Activated T-helper 17 cell treated with anti-CD3 and anti-CD28 coated beads, Interleukin-2, amount 50 U/mL, for 72 hours (primary cell): ENCODE results near the gene ACD. TPM values are rescaled to one million over a fixed set of nuclear protein-coding genes. Genes with fewer than 3 reads are reported as not detected.
"Not testable (repeated sequence)": the region's sequence is repeated elsewhere in the genome, so short reads cannot be mapped to it uniquely, and the experiment has no call there.

Experiments
- ATAC-seq: fragments of 150-1000 bp; cut with Tn5 transposase; replicated peaks from 2 replicates; pipeline ENCODE4 v1.10.0; 2021; ENCODE audit warnings: mild to moderate bottlenecking, moderate library complexity
- H3K27ac Mint-ChIP-seq: one replicate; pipeline ENCODE4 v1.8.0; 2022; ENCODE audit warnings: mixed read lengths
- H3K27me3 Mint-ChIP-seq: one replicate; pipeline ENCODE4 v1.8.0; 2022; ENCODE audit warnings: mixed read lengths
- H3K36me3 Mint-ChIP-seq: one replicate; pipeline ENCODE4 v1.8.0; 2022; ENCODE audit warnings: low read depth, mild to moderate bottlenecking, mixed read lengths
- H3K4me1 Mint-ChIP-seq: one replicate; pipeline ENCODE4 v1.8.0; 2022; ENCODE audit warnings: mixed read lengths
- H3K4me3 Mint-ChIP-seq: one replicate; pipeline ENCODE4 v1.8.0; 2022; ENCODE audit warnings: mild to moderate bottlenecking, mixed read lengths
- H3K9me3 Mint-ChIP-seq: one replicate; pipeline ENCODE4 v1.8.0; 2022; ENCODE audit warnings: mixed read lengths
- total RNA-seq, 2 donors: library from RNA; stranded (reverse); gene quantifications; one replicate each; pipeline ENCODE4 v1.2.3, GENCODE V29; 2022

ACD gene
- 10 to 100 TPM; 37.5 to 63.4 TPM for total RNA-seq

DNA sequence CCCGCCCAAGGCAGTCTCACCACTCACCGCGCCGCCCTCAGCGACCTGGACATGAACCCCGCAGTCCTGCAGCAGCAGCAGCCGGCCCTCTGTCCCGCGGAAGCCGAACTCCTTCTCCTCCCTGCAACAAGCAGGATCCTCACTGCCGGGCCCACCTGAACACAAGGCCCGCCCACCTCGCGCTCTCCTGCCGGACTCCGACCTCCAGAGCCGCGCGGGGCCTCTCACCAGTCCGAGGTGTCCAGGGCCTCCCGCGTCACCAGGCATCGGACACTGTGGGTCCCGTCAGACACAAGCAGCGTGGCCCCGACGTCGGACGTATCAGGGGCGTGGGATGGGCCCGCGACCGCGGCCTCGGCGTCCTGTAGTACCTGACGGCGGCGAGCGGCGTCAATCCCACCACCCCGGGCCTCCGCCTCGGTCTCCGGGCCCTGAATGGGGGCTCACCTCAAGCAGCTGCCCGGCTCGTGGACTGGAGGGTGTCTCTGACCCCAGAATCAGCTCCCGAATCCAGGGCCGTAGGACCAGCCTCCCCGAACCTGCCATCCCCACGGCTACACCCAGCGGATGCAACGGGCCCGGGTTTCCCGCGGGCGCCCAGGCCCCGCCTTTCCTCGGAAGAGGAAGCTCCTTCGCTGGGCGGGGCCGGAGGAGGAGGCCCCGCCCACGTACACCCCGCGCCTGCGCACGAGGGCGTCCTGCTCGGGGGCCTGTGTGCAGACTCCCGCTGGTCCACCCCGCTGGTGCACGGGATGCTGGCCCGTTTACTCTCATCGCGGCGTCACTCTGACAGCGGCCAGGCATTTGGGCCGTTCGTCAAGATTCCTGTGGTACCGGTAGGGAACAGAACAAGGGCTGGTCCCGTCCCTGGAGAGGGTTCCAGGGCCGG lies at the start of gene ACD:
TSS of gene ACD (minus strand) at position 586 of the 889 bp plus-strand sequence. CDS start at position 546, 40 bp downstream.
- H3K36me3 Mint-ChIP-seq = peaks cover 45% of the 10 kb centered on the region
- peak; percentile 66 for ATAC-seq
- no peaks in the 10 kb centered on the region for H3K9me3 Mint-ChIP-seq
- H3K27ac Mint-ChIP-seq = peak within 1 kb of the TSS; percentile 93
- no peaks in the 10 kb centered on the region for H3K27me3 Mint-ChIP-seq
- H3K4me1 Mint-ChIP-seq = peaks cover 5% of the 10 kb centered on the region
- peak within 1 kb of the TSS; percentile 93 for H3K4me3 Mint-ChIP-seq

GRCh38 chr16:67709050-67709449 lies 49.0 kb upstream of the ACD start:
- peaks cover 14% of the 10 kb centered on the region for H3K4me1 Mint-ChIP-seq
- H3K9me3 Mint-ChIP-seq = no peaks in the 10 kb centered on the region
- no peak for ATAC-seq
- H3K4me3 Mint-ChIP-seq = no peak overlapping the region
- no peaks in the 10 kb centered on the region for H3K36me3 Mint-ChIP-seq
- no peak overlapping the region for H3K27ac Mint-ChIP-seq
- no peaks in the 10 kb centered on the region for H3K27me3 Mint-ChIP-seq

DNA sequence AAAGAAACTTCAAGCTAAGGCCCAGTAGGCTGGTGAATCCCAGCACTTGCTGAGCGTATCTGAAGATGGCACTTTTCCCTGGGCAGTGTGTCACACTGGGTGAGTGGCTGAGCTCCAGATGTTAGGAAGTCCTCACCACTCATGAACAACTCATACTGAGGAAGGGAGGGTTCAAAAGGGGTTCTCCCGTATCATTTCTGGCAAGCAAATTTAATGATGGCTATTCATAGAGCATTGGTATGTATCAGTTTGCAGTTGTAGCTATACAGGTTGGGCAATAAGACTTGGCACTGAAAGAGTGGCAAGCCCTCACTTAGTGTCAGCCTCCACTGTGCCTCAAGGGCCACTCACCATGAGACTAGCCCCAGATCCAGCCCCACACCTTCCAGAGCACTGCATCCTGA lies 48.3 kb upstream of the ACD start:
- ATAC-seq = no peak
- Mint-ChIP-seq H3K36me3 (no peaks in the 10 kb centered on the region), H3K9me3 (no peaks in the 10 kb centered on the region), H3K27ac (no peak overlapping the region), H3K4me1 (peaks cover 21% of the 10 kb centered on the region), H3K27me3 (no peaks in the 10 kb centered on the region), H3K4me3 (no peak overlapping the region)

GRCh38 chr16:67707790-67708189 lies 47.7 kb upstream of the ACD start:
- H3K27me3 Mint-ChIP-seq = no peaks in the 10 kb centered on the region
- no peak overlapping the region for H3K27ac Mint-ChIP-seq
- no peak overlapping the region for H3K4me3 Mint-ChIP-seq
- H3K36me3 Mint-ChIP-seq = no peaks in the 10 kb centered on the region
- H3K9me3 Mint-ChIP-seq = no peaks in the 10 kb centered on the region
- no peak for ATAC-seq
- H3K4me1 Mint-ChIP-seq = peaks cover 22% of the 10 kb centered on the region

DNA sequence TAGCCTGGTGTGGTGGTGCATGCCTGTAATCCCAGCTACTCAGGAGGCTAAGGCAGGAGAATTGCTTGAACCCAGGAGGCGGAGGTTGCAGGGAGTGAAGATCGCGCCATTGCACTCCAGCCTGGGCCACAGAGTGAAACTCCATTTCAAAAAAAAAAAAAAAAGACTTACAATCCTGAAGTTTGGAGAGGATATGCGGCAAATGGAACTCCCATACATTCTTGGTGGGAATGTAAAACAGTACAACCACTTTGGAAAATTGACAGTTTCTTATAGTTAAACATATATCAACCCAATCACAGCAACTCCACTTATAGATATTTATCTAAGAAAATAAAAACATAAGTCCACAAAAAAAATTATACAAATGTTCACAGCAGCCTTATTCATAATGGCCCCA lies 47.1 kb upstream of the ACD start:
- Mint-ChIP-seq H3K27ac (no peak overlapping the region), H3K9me3 (no peaks in the 10 kb centered on the region), H3K36me3 (no peaks in the 10 kb centered on the region), H3K27me3 (no peaks in the 10 kb centered on the region), H3K4me3 (no peak overlapping the region), H3K4me1 (peaks cover 22% of the 10 kb centered on the region)
- ATAC-seq = no peak

- ATAC-seq = no peak
- Mint-ChIP-seq H3K36me3 (no peaks in the 10 kb centered on the region), H3K9me3 (no peaks in the 10 kb centered on the region), H3K27me3 (no peaks in the 10 kb centered on the region), H3K4me3 (peak overlapping the region; percentile 70), H3K4me1 (peaks cover 14% of the 10 kb centered on the region), H3K27ac (peak overlapping the region; percentile 58)
These were observed 44.0 kb upstream of the ACD start for GRCh38 chr16:67704110-67704509.

DNA sequence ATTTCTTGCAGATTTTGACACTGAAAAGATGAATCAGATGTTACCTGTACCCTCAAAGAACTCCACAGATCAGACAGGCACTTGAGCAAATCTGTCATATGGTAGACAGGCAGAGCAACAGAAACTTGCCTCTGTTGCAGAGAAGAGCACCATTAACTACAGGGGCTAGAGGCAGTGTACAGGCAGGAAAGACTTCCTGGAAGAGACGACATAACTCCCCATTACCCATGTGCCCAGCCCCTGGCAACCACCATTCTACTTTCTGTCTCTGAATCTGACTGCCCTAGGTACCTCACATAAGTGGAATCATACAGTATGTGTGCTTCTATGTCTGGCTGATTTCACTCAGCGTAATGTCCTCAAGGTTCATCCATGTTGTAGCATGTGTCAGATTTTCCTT lies 43.6 kb upstream of the ACD start:
- Mint-ChIP-seq H3K27me3 (no peaks in the 10 kb centered on the region), H3K36me3 (peaks cover 4% of the 10 kb centered on the region), H3K4me1 (peaks cover 14% of the 10 kb centered on the region), H3K27ac (peak overlapping the region; percentile 58), H3K4me3 (peak overlapping the region; percentile 70), H3K9me3 (no peaks in the 10 kb centered on the region)
- peak; percentile 90 for ATAC-seq

DNA sequence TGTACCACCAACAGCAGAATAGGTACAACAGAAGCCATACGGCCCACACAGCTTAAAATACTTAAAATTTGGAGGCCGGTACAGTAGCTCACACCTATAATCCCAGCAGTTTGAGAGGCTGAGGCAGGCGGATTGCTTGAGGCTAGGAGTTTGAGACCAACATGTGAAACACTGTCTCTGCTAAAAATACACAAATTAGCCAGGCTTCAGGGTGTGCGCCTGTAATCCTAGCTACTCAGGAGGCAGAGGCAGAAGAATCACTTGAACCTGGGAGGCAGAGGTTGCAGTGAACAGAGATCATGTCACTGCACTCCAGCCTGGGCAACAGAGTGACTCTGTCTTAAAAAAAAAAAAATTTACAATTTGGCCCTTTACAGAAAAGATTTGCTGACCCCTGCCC lies 42.1 kb upstream of the ACD start:
- Mint-ChIP-seq H3K4me3 (no peak overlapping the region), H3K36me3 (peaks cover 12% of the 10 kb centered on the region), H3K27ac (no peak overlapping the region), H3K9me3 (no peaks in the 10 kb centered on the region), H3K4me1 (peaks cover 14% of the 10 kb centered on the region), H3K27me3 (no peaks in the 10 kb centered on the region)
- ATAC-seq = no peak

- Mint-ChIP-seq H3K9me3 (no peaks in the 10 kb centered on the region), H3K27me3 (no peaks in the 10 kb centered on the region), H3K27ac (no peak overlapping the region), H3K4me1 (peaks cover 14% of the 10 kb centered on the region), H3K4me3 (no peak overlapping the region), H3K36me3 (peaks cover 12% of the 10 kb centered on the region)
- no peak for ATAC-seq
These were observed 41.4 kb upstream of the ACD start for GRCh38 chr16:67701420-67701819.

GRCh38 chr16:67699265-67699664 lies 39.2 kb upstream of the ACD start:
- peaks cover 12% of the 10 kb centered on the region for H3K36me3 Mint-ChIP-seq
- H3K4me1 Mint-ChIP-seq = peaks cover 8% of the 10 kb centered on the region
- H3K27ac Mint-ChIP-seq = no peak overlapping the region
- ATAC-seq = no peak
- no peaks in the 10 kb centered on the region for H3K27me3 Mint-ChIP-seq
- H3K9me3 Mint-ChIP-seq = no peaks in the 10 kb centered on the region
- no peak overlapping the region for H3K4me3 Mint-ChIP-seq

GRCh38 chr16:67697422-67698185 lies 37.5 kb upstream of the ACD start:
- H3K27me3 Mint-ChIP-seq = no peaks in the 10 kb centered on the region
- H3K9me3 Mint-ChIP-seq = no peaks in the 10 kb centered on the region
- H3K36me3 Mint-ChIP-seq = peaks cover 12% of the 10 kb centered on the region
- no peaks in the 10 kb centered on the region for H3K4me1 Mint-ChIP-seq
- peak overlapping the region; percentile 14 for H3K27ac Mint-ChIP-seq
- no peak for ATAC-seq
- no peak overlapping the region for H3K4me3 Mint-ChIP-seq

- H3K4me1 Mint-ChIP-seq = peaks cover 6% of the 10 kb centered on the region
- H3K27ac Mint-ChIP-seq = no peak overlapping the region
- H3K9me3 Mint-ChIP-seq = no peaks in the 10 kb centered on the region
- ATAC-seq = no peak
- H3K27me3 Mint-ChIP-seq = no peaks in the 10 kb centered on the region
- H3K36me3 Mint-ChIP-seq = peaks cover 22% of the 10 kb centered on the region
- no peak overlapping the region for H3K4me3 Mint-ChIP-seq
These were observed 34.6 kb upstream of the ACD start for GRCh38 chr16:67694611-67695010.

DNA sequence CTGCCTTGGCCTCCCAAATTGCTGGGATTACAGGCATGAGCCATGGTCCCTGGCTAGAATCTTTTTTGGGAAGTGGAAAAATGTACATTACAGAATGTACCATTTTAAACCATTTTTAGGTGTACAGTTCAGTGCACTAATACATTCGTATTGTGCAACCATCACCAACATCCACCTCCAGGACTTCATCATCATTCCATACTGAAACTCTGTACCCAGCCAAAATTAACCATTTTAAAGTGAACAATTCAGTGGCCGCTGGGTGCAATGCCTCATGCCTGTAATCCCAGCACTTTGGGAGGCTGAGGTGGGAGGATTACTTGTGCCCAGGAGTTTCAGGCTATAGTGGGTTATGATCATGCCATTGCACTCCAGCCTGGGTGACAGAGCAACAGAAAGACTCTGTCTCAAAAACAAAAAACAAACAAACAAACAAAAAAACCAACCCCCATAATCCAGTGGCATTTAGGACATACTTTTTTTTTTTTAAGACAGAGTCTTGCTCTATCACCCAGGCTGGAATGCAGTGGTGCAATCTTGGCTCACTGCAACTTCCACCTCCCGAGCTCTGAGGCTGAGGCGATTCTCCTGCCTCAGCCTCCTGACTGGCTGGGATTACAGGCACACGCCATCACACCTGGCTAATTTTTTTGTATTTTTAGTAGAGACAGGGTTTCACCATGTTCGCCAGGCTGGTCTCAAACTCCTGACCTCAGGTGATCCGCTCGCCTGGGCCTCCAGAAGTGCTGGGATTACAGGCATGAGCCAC lies 33.6 kb upstream of the ACD start:
- ATAC-seq, H3K9me3 Mint-ChIP-seq, H3K27me3 Mint-ChIP-seq, H3K27ac Mint-ChIP-seq, H3K4me1 Mint-ChIP-seq, H3K4me3 Mint-ChIP-seq: not testable (repeated sequence)
- peaks cover 19% of the 10 kb centered on the region for H3K36me3 Mint-ChIP-seq

- peaks cover 25% of the 10 kb centered on the region for H3K36me3 Mint-ChIP-seq
- peak overlapping the region; percentile 39 for H3K4me3 Mint-ChIP-seq
- H3K27ac Mint-ChIP-seq = peak overlapping the region; percentile 63
- no peak for ATAC-seq
- peaks cover 16% of the 10 kb centered on the region for H3K4me1 Mint-ChIP-seq
- H3K9me3 Mint-ChIP-seq = no peaks in the 10 kb centered on the region
- H3K27me3 Mint-ChIP-seq = no peaks in the 10 kb centered on the region
These were observed 25.5 kb upstream of the ACD start for GRCh38 chr16:67685388-67686112.
